ENCODE measurements around the gene TBX2.

DNA sequence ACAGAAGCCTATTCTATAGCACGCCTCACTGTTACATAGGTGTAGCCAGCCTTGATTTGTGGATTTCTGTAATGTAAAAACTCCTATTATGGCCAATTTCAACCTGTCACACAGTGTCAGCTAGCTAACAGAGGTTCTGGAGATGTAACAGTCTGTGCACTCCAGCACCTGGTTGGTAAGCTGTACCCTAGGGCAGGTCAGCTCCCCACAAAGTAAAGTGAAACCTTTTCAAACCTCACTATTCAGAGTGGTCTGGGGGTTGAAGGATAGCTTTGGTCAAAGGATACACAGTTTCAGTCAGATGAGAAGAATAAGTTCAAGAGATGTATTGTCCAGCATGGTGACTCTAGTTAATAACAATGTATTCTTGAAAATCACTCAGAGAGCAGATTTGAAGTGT is 28.5 kb upstream of the TBX2 start:
- TF ChIP-seq, protein P1, sequence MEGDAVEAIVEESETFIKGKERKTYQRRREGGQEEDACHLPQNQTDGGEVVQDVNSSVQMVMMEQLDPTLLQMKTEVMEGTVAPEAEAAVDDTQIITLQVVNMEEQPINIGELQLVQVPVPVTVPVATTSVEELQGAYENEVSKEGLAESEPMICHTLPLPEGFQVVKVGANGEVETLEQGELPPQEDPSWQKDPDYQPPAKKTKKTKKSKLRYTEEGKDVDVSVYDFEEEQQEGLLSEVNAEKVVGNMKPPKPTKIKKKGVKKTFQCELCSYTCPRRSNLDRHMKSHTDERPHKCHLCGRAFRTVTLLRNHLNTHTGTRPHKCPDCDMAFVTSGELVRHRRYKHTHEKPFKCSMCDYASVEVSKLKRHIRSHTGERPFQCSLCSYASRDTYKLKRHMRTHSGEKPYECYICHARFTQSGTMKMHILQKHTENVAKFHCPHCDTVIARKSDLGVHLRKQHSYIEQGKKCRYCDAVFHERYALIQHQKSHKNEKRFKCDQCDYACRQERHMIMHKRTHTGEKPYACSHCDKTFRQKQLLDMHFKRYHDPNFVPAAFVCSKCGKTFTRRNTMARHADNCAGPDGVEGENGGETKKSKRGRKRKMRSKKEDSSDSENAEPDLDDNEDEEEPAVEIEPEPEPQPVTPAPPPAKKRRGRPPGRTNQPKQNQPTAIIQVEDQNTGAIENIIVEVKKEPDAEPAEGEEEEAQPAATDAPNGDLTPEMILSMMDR (IDR thresholded peaks at IDR 0.05; ENCODE audit: low read depth, low read length, poor library complexity, severe bottlenecking): no peak
- TF ChIP-seq EZH2phosphoT487 (IDR thresholded peaks at IDR 0.05; ENCODE audit: borderline replicate concordance, low read length): no peak
